GM20431 (cell line): Measurements from ENCODE around the gene BTBD2.

Source experiments
- in situ Hi-C: fragments of 300-500 bp; cut with MseI, MboI; formaldehyde crosslinking; loops from one replicate; pipeline ENCODE4 v1.15.0; 2020; ENCODE audit warnings: low sequenced_read_pairs; ENCODE audit not compliant: unreplicated experiment

The BTBD2 gene

GRCh38 chr19:1944916-1945561, 70.5 kb downstream of the BTBD2 start:
- in situ Hi-C loops: no loop called here

- in situ Hi-C loops: no loop called here
Measured at GRCh38 chr19:1944088-1944915, 71.2 kb downstream of the BTBD2 start.

GRCh38 chr19:1943661-1944087, 71.8 kb downstream of the BTBD2 start:
- in situ Hi-C loops: no loop called here

GRCh38 chr19:1942934-1943555, 72.5 kb downstream of the BTBD2 start:
- in situ Hi-C loops: no loop called here

- in situ Hi-C loops: no loop called here
Measured at GRCh38 chr19:1942078-1942933, 73.2 kb downstream of the BTBD2 start.

GRCh38 chr19:1941146-1942077, 74.1 kb downstream of the BTBD2 start, which contains the start of gene CSNK1G2:
Gene CSNK1G2, plus strand, starts transcription at chr19:1941172. Its CDS starts 28,601 bp downstream, at chr19:1969773.
- in situ Hi-C loops: no loop called here

- in situ Hi-C loops: no loop called here
Measured at GRCh38 chr19:1938071-1938470, 77.4 kb downstream of the BTBD2 start.

GRCh38 chr19:1936916-1937610, 78.5 kb downstream of the BTBD2 start:
- in situ Hi-C loops: no loop called here

- in situ Hi-C loops: no loop called here
Measured at GRCh38 chr19:1936430-1936829, 79.1 kb downstream of the BTBD2 start.

- in situ Hi-C loops: no loop called here
Measured at GRCh38 chr19:1935484-1936208, 79.9 kb downstream of the BTBD2 start.
